Fibroblast of lung (primary cell): ENCODE results near the gene ANO1. TPM values are rescaled to one million over a fixed set of nuclear protein-coding genes. Genes with fewer than 3 reads are reported as not detected.
"Not testable (repeated sequence)": the region's sequence is repeated elsewhere in the genome, so short reads cannot be mapped to it uniquely, and the experiment has no call there.

ENCODE experiments used
- DNase-seq, 2 donors: peaks; one replicate each; pipeline versions ENCODE4 v3.0.0 to v3.0.0-alpha.2; 2010; ENCODE audit warnings: low read depth in 2 of 2
- H2AFZ ChIP-seq: 2 replicates; pipeline ENCODE4 v1.5.1; 2012; ENCODE audit warnings: low read length, control low read depth, inconsistent platforms
- H3K27ac ChIP-seq: 2 replicates; pipeline ENCODE4 v1.5.1; 2011; ENCODE audit warnings: low read length, control low read depth; ENCODE audit not compliant: insufficient read depth
- H3K27me3 ChIP-seq: 2 replicates; pipeline ENCODE4 v1.5.1; 2011; ENCODE audit warnings: mild to moderate bottlenecking, low read length; ENCODE audit not compliant: control insufficient read depth, insufficient read depth
- H3K36me3 ChIP-seq: 2 replicates; pipeline ENCODE4 v1.5.1; 2011; ENCODE audit warnings: low read length; ENCODE audit not compliant: control insufficient read depth, insufficient read depth
- H3K4me1 ChIP-seq: 2 replicates; pipeline ENCODE4 v1.5.1; 2011; ENCODE audit warnings: low read length; ENCODE audit not compliant: control insufficient read depth, insufficient read depth; ENCODE audit errors: extremely low read depth
- H3K4me2 ChIP-seq: 2 replicates; pipeline ENCODE4 v1.5.1; 2011; ENCODE audit warnings: low read length, control low read depth; ENCODE audit not compliant: insufficient read depth; ENCODE audit errors: extremely low read depth
- H3K4me3 ChIP-seq, 4 experiments: fragments of 200-600 bp in 1 of 4; sonication (generic) in 1 of 4; replicated peaks in 1 of 4; 2 replicates each; pipeline ENCODE4 v1.5.1; 2011 to 2016; ENCODE audit warnings: low read length in 4 of 4, low read depth in 3 of 4, mild to moderate bottlenecking in 3 of 4, control low read depth in 2 of 4, inconsistent platforms in 1 of 4, mixed read lengths in 1 of 4; ENCODE audit not compliant: insufficient read depth in 1 of 4; ENCODE audit errors: control extremely low read depth in 1 of 4
- H3K79me2 ChIP-seq: 2 replicates; pipeline ENCODE4 v1.5.1; 2012; ENCODE audit warnings: mild to moderate bottlenecking, low read length, inconsistent platforms; ENCODE audit not compliant: control insufficient read depth, insufficient read depth
- H3K9ac ChIP-seq: 2 replicates; pipeline ENCODE4 v1.5.1; 2011; ENCODE audit warnings: mild to moderate bottlenecking, low read length, control low read depth; ENCODE audit not compliant: insufficient read depth
- H3K9me3 ChIP-seq: 2 replicates; pipeline ENCODE4 v1.5.1; 2012; ENCODE audit warnings: low read depth, low read length; ENCODE audit not compliant: control insufficient read depth, insufficient read depth
- H4K20me1 ChIP-seq: 2 replicates; pipeline ENCODE4 v1.5.1; 2011; ENCODE audit warnings: low read length; ENCODE audit not compliant: control insufficient read depth, insufficient read depth; ENCODE audit errors: extremely low read depth
- EZH2 ChIP-seq: IDR thresholded peaks from 2 replicates; pipeline ENCODE4 v1.5.1; 2012; ENCODE audit warnings: low read length, control low read depth, mild to moderate bottlenecking; ENCODE audit errors: missing control alignments
- polyA plus RNA-seq, 2 donors: library from polyadenylated mRNA; depleted of rRNA in 1 of 2; stranded (reverse) in 1 of 2; unstranded in 1 of 2; fragments of >200 nt; gene quantifications; 2 replicates each; pipeline ENCODE4 v1.2.1, GENCODE V29; 2011 to 2012; ENCODE audit warnings: missing spikeins in 1 of 2
- total RNA-seq: library from RNA; depleted of rRNA; stranded (reverse); fragments of >200 nt; gene quantifications from 2 replicates; pipeline ENCODE4 v1.2.1, GENCODE V29; 2014
- TF ChIP-seq, protein P1 (sequence below), 2 donors: IDR thresholded peaks in 1 of 2; conservative IDR thresholded peaks in 1 of 2; 1 replicate in 1 of 2; 2 replicates in 1 of 2; pipeline ENCODE4 v1.5.1; 2011 to 2012; ENCODE audit warnings: low read length in 2 of 2, control low read depth in 1 of 2, inconsistent platforms in 1 of 2, low read depth in 1 of 2, mild to moderate bottlenecking in 1 of 2

The ANO1 gene
- total and polyA plus RNA-seq, 2 donors (not counting 1 experiment from before 2014, with no cell fraction given), result 0.99 to 4.1 TPM

DNA sequence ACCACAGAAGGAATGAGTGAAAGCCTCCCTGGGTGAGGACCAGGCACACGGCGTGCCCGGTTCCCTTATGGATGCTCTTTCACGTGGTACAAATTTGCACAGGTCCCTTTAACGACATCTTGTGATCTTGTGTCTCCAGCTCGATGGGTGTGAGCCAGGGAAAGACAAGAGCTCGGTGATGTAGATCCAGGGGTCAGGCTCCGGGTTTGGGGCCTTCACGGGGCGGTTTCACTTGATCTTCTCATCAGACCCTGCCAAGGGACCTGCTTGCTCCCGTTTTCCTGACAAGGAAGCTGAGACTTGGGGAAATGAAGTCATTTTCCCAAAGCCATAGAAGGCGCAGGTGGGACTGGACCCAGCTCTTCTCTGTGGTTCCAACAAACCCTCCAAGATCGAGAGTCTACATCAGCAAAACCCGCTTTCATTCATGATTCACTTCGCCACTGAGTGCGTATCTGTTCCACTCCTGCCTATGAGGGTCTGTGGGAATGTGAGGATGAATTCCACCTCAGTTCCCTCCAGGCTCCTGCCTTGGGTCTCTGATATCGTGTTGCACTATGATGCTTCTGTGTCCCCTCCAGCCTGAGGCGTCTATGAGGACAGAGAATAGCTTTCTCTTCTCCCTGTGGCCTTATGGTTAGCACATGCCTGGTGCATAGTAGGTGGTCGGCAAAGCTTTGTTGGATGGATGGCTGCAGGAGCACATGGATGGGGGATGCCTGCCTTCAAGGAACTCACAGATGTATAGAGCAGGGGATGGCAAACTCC, 45.0 kb upstream of the ANO1 start:
- DNase-seq, result no peak
- Histone ChIP-seq H3K9me3 (no peaks in the 10 kb centered on the region), H2AFZ (no peak overlapping the region)

DNA sequence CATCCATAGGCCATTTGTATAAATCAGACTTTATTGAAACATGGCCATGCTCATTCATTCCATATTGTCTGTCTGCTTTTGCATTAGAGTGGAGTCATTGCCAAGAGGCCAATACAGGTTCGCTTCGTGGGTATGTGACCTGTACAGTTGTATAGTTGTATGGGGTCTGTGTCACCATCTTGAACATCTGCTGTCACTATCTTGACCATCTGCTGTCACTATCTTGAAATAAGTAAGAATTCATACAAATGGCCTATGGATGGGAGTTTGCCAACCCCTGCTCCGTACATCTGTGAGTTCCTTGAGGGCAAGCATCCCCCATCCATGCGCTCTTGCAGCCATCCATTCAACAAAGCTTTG, 44.4 kb upstream of the ANO1 start:
- H2AFZ ChIP-seq, result no peak overlapping the region
- no peak overlapping the region for H3K4me2 ChIP-seq

More for the DNA sequence above, 45.0 kb upstream of the ANO1 start:
- Histone ChIP-seq H3K4me3 (no peak overlapping the region), H3K4me2 (no peak overlapping the region), H4K20me1 (no peaks in the 10 kb centered on the region), H3K79me2 (no peaks in the 10 kb centered on the region), H3K36me3 (no peaks in the 10 kb centered on the region), H3K4me1 (no peaks in the 10 kb centered on the region), H3K9ac (no peak overlapping the region), H3K27ac (no peak overlapping the region), H3K27me3 (peaks cover 2% of the 10 kb centered on the region)
- TF ChIP-seq, protein P1, sequence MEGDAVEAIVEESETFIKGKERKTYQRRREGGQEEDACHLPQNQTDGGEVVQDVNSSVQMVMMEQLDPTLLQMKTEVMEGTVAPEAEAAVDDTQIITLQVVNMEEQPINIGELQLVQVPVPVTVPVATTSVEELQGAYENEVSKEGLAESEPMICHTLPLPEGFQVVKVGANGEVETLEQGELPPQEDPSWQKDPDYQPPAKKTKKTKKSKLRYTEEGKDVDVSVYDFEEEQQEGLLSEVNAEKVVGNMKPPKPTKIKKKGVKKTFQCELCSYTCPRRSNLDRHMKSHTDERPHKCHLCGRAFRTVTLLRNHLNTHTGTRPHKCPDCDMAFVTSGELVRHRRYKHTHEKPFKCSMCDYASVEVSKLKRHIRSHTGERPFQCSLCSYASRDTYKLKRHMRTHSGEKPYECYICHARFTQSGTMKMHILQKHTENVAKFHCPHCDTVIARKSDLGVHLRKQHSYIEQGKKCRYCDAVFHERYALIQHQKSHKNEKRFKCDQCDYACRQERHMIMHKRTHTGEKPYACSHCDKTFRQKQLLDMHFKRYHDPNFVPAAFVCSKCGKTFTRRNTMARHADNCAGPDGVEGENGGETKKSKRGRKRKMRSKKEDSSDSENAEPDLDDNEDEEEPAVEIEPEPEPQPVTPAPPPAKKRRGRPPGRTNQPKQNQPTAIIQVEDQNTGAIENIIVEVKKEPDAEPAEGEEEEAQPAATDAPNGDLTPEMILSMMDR (conservative IDR thresholded peaks at IDR 0.05 in 1 of 2, IDR thresholded peaks at IDR 0.05 in 1 of 2; ENCODE audit: low read depth in 1 of 2, low read length in 2 of 2), result no peak
- TF ChIP-seq EZH2, result no peak

GRCh38 chr11:70034740-70035365, 43.3 kb upstream of the ANO1 start:
- Histone ChIP-seq H3K36me3 (no peaks in the 10 kb centered on the region), H2AFZ (no peak overlapping the region), H3K4me1 (no peaks in the 10 kb centered on the region), H4K20me1 (no peaks in the 10 kb centered on the region), H3K27ac (no peak overlapping the region), H3K9ac (no peak overlapping the region), H3K9me3 (no peaks in the 10 kb centered on the region), H3K4me3 (no peak overlapping the region), H3K79me2 (no peaks in the 10 kb centered on the region), H3K27me3 (peaks cover 2% of the 10 kb centered on the region), H3K4me2 (no peak overlapping the region)
- TF ChIP-seq, protein P1 (conservative IDR thresholded peaks at IDR 0.05 in 1 of 2, IDR thresholded peaks at IDR 0.05 in 1 of 2; ENCODE audit: low read depth in 1 of 2, low read length in 2 of 2), result no peak
- TF ChIP-seq EZH2, result no peak
- no peak for DNase-seq

More for the DNA sequence above, 44.4 kb upstream of the ANO1 start:
- no peaks in the 10 kb centered on the region for H4K20me1 ChIP-seq
- DNase-seq, result no peak
- no peaks in the 10 kb centered on the region for H3K4me1 ChIP-seq
- H3K36me3 ChIP-seq, result no peaks in the 10 kb centered on the region
- H3K27ac ChIP-seq, result no peak overlapping the region
- H3K9me3 ChIP-seq, result no peaks in the 10 kb centered on the region
- no peaks in the 10 kb centered on the region for H3K79me2 ChIP-seq
- H3K4me3 ChIP-seq, result no peak overlapping the region
- H3K9ac ChIP-seq, result no peak overlapping the region
- TF ChIP-seq EZH2, result no peak
- TF ChIP-seq, protein P1 (conservative IDR thresholded peaks at IDR 0.05 in 1 of 2, IDR thresholded peaks at IDR 0.05 in 1 of 2; ENCODE audit: low read depth in 1 of 2, low read length in 2 of 2), result no peak
- peaks cover 2% of the 10 kb centered on the region for H3K27me3 ChIP-seq

DNA sequence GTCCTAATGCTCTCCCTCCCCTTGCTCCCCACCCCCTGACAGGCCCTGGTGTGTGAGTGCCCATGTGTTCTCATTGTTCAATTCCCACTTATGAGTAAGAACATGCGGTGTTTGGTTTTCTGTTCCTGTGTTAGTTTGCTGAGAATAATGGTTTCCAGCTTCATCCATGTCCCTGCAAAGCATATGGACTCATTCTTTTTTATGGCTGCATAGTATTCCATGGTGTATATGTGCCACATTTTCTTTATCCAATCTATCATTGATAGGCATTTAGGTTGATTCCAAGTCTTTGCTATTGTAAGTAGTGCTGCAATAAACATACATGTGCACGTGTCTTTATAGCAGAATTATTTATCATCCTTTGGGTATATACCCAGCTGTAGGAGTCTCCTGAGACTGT, 42.5 kb upstream of the ANO1 start:
- H3K4me3 ChIP-seq, H4K20me1 ChIP-seq, H2AFZ ChIP-seq: not testable (repeated sequence)

More for the DNA sequence above, 42.5 kb upstream of the ANO1 start:
- H3K27me3 ChIP-seq, H3K79me2 ChIP-seq, H3K4me1 ChIP-seq, H3K9me3 ChIP-seq, H3K9ac ChIP-seq, H3K4me2 ChIP-seq, H3K27ac ChIP-seq, H3K36me3 ChIP-seq, DNase-seq: not testable (repeated sequence)
